ENCODE measurements around the gene KCNK5. TPM values are rescaled to one million over a fixed set of nuclear protein-coding genes. Genes with fewer than 3 reads are reported as not detected.

Gene KCNK5
- total and polyA plus RNA-seq, 2 of the 8 experiments (the other 6 are each of a cell fraction or from before 2014, with no cell fraction given), result 20.9 to 44.3 TPM

- TF ChIP-seq CHD7 (IDR thresholded peaks at IDR 0.05; ENCODE audit: insufficient replicate concordance, low read length), result no peak
- no peak for TF ChIP-seq ZNF274 (IDR thresholded peaks at IDR 0.05; ENCODE audit: borderline replicate concordance, extremely low read depth, low read length)
- no peak for TF ChIP-seq JUN (IDR thresholded peaks at IDR 0.05; ENCODE audit: low read depth, low read length)
- no peak for TF ChIP-seq TEAD4 (IDR thresholded peaks at IDR 0.05; ENCODE audit: low read depth, low read length)
- TF ChIP-seq CTBP2 (IDR thresholded peaks at IDR 0.05; ENCODE audit: borderline replicate concordance, insufficient read depth, insufficient read length, low read length), result no peak
- TF ChIP-seq ASH2L (IDR thresholded peaks at IDR 0.05; ENCODE audit: low read length), result no peak
- no peak for TF ChIP-seq SAP30 (IDR thresholded peaks at IDR 0.05; ENCODE audit: insufficient read depth, insufficient replicate concordance, low read length)
- no peak for TF ChIP-seq YY1 (IDR thresholded peaks at IDR 0.05; ENCODE audit: low read depth, low read length)
- no peak for TF ChIP-seq MAX (IDR thresholded peaks at IDR 0.05)
- no peak for TF ChIP-seq SUZ12 (IDR thresholded peaks at IDR 0.05; ENCODE audit: low read length)
- TF ChIP-seq E2F6 (IDR thresholded peaks at IDR 0.05), result no peak
These were observed 56.0 kb downstream of the KCNK5 start (continued) for GRCh38 chr6:39173270-39173669.
